NCI-H2081 (cell line): ENCODE data around the gene CRACR2B.

ENCODE experiments used
- DNase-seq, 2 experiments: peaks; one replicate each; lab custom pipeline; 2025; lab: John Stamatoyannopoulos, UW

CRACR2B gene

DNA sequence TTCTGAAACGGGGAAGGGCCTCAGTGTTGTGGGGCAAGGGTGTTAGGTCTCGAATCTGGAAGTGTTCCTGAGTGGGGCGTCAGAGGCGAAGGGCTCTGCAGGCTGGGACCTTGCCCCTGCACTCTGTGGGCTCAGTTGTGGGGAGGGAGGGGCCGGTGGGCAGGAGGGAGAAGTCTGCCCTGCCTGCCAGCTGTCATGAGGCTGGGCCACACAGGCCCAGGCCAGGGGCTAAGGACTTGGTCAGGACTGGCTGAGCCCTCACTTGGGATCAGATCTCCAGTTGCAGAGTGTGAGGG lies at the start of gene CRACR2B:
Gene CRACR2B, plus strand, starts transcription at position 23 of the 296 bp plus-strand sequence. CDS start 689 bp downstream, outside the sequence.
- no peak for DNase-seq

DNA sequence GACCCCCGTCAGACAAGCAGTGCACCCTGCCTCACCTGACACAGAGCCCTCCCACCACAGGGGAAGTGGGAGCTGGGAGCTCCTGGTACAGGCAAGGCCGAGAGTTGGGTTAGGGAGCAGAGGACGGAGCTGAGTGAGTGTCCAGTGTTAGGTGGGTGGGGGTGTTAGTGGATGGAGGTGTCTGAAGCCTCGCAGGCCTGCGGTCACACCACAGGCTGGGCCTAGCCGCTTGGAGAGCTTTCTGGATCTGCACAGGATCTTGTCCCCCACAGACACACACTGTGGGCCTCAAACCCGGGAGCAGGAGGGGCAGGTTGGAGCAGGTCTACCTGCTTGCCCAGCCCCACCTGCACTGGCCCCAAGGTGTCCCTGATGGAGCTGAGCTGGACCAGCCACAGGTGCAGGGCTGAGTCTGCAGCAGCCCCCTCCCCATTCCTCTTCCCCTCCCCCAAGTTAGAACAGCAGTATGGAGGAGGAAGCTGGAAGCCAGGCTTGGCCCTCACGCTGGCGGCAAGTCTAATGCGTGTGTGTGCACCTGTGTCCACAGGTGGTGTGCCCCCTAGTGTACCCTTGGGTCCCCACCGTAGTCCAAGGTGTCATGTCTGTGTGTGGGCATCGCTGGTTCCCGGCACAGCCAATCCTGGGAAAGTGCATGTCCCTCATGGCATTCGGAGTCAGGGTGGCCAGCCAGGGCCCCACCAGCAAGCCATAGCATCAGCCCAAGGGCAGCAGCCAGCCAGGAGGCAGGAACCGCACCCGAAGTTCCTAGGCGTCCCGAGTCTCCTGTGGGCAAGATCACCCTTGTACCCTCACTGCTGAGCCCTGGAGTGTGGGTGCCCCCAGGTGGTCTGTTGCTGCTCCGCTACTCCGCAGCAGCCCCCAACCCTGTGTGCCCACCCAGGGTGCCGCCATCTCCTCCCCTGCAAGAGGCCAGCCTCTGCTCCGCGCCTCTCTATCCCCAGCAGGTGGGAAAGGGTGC lies 48.5 kb upstream of the CRACR2B start:
- no peak for DNase-seq

DNA sequence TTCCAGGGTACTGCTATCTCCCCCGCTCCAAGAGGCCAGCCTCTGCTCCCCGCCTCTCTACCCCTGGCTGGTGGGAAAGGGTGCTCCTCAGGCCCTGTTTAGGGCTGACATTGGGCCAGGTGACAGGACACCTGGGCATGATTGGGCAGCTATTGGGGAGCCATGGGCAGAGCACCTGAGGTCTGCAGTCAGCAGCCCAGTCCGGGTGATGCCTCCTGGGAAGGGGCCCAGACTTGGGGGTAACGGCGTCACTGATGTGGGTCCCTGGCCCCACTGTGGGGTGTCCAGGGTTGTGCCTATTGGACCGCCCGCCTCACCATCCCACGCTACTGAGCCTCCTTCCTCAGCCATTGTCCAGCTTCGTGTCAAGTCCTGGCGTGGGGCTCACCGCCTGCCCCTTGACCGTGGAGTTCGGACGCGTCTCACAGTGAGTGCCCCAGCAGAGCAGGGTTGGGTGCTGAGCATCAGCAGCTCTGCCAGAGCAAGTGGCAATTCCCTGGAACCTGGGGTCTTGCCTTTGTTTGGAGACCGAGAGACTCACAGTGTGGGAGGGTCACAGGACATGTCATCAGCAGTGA lies 47.7 kb upstream of the CRACR2B start:
- no peak for DNase-seq

DNA sequence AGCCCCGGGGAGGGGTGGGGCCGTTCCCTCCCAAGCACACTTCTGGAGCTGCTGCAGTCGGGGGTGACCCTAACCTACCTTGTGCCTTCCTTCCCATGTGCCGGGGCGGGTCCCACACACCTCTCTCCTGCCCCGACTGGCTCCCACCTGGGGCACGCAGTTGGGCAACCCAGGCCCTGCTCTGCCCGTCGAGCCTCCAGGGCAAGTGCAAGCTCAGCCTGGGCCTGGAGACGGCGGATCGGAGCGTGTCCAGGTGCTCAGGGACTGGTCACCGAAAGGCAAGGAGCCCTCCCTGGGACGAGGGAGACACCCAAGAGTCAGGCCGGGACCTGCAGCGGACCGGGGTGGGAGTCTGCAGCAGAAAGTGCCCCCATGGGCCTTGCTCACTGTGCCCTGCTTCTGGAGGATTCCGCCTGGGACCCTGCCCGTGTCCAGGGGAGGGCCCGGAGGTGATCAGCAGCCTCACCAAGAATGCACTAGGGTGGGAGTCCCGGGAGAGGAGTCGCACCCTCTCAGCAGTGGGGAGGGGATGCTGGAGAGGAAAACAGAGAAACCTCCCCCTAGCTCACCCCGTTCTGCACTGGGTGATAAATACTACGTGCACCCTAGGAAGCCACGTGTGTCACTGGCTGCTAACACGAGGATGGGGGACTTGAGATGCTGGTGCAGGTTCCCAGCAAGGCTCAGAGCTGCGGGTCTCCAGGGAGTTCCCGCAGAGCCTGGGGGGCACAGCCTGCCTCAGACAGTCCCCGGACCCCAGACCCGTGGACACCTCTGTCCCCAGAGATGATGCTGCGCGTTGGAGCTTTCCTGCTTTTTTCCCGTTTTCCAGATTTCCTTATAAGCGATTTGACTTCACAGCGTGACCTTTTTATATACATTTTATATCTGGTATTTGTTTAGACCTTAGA lies 45.2 kb upstream of the CRACR2B start:
- DNase-seq = no peak

DNA sequence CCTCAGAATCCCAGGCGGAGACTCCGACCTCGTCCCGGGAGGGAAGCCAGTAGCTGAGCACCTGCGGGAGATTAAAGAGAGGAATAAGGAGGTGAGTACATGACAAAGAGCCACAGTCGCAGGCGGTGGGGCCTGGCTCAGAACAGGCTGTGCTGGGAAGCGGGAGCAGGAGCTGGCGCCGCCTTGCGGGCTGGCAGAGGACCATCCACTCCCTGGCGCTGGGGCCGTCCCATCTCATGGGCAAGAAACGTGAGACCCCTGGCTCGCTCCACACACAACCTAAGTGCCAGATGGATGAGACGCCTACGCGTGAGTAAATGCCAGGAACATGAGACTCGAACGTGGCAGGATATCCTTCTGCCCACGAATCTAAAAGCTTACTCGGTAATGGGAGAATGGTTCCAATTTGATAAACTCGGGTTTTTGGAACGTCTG lies 44.1 kb upstream of the CRACR2B start:
- DNase-seq = peak; percentile 71 to 78

DNA sequence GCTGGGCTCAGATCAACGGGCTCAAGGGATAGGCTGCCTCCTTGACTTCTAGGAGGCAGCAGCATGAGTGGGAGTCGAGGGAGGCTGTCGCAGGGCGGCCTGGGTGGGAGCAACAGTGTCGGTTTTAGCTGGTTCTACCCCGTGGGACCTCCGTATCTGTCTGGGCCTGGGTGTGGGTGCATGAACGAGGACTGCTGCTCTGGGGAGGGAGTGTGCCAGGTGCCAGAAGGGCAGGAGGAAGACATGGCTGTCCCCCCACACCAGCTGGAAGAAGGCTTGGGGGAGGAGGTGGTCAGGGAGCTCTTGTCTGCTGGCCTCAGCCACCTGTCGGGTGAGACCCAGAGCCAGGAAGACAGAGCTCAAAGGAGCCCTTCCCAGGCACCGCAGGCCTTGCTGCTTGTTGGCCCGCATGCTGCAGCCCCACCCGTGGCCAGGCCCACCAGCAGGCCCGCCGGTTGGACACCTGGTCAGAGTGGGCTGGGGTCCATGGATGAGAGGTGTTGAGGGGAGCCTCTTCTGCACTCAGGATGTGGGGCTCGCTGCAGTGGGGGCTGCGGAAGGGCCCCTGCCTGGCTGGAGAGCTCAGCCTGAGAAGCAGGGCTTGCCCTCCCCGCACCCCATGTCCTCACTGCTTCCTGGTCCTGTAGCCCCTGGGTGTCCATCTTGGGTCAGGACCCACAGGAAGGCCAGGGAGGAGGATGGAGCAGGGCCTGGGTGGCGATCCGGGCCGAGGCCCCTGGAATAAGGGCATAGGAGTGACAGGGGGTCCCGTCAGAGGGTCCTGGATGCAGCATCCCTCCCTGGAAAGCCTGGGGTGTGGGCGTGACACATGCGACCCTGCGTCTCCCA lies 41.3 kb upstream of the CRACR2B start:
- DNase-seq = no peak

DNA sequence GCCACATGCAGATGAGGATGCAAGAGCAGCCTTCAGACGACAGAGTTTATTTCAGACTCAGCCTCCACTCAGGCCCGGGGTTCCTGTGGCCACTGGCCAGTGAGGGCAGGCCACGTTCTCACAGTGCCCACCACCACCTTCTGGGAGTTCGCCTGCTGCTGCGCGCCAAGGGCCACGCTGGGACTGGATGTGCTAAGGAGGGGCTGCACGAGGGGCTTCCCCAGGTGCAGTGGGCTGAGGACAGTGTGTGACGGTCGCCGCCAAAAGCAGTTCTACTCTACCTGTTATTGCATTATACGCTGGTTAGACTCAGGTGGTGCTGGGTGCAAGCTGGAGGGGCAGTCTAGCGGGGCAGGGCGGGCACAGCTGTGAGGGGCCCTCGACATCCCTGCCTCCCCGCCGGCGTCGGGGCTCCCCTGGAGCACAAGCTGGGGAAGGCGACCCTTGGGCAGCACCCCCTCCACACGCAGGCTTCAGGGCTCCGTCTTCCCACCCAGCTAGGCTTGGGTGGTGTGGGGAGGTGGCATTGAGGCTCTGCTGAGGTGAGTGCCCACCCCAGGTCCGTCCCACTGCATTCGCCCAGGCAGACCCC lies 40.5 kb upstream of the CRACR2B start:
- no peak for DNase-seq

DNA sequence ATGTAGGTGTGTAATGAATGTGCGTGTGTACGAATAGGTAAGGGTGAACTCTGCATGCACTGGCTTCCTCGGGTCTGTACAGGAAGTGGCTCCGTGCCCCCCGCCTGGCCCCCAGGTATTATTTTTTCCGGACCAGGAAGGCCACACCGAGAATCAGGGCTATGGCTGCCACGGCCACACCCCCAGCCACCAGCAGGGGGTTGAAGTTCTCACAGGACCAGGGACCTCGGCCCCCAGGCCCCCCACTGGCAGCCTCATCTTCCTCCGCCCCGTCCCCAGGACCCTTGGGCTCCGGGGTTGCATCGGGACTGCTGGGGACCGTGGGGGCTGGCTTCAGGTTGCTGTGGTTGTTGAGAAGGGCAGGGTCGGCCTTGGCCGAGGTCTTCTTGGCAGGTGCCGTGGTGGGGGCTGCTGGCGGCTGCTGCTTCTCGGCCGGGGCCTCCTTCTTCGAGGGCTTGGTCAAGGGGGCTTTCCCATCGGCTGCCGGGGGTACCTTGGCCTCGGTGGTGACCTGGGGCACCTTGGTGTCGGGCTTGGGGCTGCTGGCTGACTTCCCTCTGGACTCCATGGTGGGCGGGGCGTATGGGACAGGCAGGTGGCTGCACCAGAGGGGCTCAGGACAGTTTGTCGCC lies 39.6 kb upstream of the CRACR2B start:
- DNase-seq = no peak

DNA sequence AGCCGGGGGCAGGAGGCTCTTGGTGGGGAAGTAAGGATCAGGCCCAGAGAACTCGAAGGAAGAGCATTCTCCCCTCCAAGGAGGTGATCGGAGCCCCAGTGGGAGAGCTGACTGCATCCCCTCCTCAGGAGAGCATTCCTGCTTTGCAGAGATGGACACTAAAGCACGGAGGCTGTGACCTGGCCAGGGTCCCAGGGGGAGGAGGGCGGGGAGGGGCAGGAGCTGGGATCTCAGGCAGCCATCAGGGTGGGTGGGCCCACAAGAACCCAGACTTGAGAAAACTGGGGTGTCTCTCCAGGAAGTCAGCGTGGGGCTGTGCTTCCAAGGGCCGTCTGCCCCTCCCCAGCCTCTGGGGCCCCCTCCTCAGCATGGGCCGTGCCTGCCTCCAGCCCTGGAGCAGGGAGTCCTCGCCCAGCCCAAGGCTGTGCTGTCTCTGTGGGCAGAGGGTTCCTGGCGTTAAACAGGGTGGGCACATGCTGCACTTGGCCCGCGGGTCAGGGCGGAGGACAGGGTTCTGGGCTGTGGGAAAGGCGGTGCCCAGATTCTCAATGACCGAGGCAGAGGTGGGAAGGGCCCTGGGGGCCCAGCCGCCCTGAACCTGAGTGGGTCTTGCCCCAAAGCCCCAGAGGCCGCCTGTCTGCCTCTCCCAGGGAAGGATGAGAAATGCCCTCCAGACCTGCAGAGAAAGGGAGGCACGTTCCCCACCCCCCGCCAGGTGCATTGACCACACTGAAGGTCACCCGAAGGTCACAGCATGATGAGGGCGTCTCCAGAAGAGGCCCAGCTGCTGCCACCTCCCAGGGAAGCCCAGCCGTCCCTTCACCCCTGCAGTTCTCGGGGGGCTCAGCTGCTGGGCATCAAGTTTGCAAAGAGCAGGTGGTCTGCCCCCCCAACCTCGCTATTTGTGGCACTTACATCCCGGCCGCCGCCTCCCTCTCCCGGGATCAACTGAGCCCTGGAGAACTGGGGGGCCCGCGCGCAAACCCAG lies 38.5 kb upstream of the CRACR2B start:
- DNase-seq = no peak

DNA sequence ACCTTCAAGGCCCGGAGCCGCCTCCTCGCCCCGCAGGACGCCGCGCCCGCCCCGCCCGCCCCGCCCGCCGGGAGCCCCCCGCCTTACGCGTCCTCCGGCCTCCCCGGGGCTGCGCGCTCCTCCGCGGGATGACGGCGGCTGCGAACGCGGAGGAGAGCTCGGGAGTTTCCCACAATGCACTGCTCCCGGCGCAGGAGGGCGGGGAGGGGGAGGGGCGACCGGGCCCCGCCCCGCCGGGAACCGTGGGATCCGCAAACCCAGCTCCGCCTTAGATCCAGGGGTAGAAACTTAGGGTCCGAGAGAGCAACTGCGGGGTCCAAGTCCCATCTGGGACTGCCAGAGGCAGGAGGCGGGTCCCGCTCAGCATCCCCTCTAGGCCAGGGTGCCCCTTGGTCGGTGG lies 37.8 kb upstream of the CRACR2B start, which contains the start of gene CEND1:
Gene CEND1, minus strand, starts transcription at position 148 of the 400 bp plus-strand sequence. CDS start 1,514 bp downstream, outside the sequence.
- DNase-seq = peak in 1 of 2 experiments; percentile 14

DNA sequence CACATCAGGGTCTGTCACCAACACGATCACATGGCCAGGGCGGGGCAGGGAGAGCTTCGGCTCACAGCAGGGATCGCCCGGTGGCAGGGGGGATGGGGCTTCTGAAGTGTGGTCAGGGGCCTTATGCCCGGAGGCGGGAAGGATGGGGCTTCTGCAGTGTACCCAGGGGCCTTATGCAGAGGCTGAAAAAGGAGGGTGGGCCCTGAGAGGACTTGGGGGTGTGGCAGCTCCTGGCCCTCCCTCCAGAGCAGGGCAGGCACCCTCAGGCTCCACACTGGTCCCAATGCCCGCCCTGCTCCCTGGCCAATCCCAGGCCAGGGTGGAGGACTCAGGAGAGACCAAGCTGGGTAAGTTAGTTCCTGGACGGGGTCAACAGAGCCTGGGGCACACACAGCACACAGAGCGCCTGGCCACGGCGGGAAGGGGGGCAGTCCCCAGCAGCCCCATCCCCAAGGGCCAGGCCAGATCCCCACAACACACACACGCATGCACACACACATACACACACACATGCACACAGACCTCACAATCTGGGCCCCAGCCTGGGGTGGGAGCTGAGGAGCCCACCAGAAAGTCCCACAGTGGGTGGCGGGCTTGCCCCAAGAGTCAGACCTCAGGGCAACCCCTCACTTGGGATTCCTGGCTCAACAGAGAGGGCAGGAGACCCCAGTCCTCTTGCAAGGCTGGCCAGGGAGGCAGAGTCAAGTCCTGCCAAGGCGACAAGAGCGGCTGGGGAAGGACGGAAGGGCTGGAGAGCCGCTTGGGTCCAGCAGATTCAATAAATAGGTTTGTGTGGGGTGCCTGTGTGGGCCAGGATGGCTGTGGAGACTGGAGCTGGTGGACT lies 36.8 kb upstream of the CRACR2B start:
- no peak for DNase-seq

DNA sequence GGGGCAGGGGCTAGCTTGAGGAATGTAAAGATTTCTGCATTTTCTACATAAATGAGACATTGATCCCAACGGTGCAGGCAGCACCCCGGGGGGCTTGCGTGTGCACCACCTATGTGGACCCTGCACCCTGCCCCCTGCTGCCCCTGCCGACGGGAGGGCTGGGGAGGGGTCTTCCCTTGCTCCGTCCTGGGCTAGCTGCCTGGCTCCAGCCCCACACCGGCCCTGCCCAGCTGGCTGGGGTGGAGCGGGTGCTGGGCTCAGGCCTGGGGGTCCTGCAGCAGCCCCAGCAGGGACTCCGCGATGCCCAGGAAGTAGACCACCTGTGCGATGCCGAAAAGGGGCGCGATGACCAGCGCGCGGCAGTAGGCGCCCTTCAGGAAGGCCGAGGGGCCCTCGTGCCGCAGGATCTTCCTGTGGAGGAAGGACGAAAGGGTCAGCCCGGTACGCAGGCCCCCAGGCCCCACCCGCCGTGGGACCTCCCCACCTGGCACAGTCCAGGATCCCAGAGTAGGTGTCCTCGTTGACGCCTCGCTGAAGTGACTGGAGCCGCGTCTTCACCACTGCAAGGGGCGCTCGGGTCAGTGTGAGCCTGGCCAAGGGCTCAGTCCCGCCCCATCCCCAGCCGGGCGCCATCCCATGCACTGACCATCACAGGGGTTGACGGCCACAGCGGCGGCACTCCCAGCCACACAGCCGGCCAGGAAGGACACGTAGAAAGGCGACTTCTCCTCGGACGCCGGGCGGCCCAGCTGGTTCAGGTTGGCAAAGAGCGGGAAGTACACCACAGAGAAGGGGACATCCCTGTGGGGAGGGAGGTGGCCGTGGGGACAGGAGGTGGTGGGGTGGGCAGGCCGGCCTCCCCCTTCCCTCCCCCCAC lies 35.8 kb upstream of the CRACR2B start:
- DNase-seq = no peak

DNA sequence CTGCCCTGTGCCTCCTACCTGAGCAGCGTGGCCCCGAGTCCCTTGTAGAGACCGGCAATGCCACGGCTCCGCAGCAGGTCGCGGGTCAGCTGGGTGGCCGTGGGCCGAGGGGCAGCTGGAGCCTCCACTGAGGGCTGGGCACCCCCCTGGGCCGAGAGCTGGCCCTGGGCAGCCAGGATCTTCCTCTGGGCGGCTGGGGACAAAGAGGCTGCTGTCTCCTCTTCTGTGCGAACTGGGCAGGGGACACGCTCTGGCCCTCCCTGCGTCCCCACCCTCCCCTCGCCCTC lies 35.2 kb upstream of the CRACR2B start:
- no peak for DNase-seq

DNA sequence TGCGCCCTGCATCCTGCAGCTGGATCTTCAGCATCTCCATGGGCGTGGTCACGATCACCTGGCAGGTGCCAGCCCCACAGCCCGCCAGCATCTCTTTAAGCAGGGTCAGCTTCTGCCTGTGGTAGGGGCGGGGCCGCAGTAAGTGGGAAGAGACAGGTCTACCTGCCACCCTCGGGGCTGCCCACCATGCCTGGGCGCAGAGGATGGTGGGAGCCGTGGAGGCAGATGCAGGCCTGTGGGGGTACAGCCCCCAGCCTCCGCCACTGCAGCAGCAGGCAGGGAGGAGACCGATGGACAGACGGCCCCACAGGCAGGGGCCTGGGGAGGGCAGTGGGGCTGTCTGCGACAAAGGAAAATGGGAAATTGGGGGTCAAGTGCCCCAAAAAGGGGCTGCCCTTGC lies 34.8 kb upstream of the CRACR2B start:
- no peak for DNase-seq

DNA sequence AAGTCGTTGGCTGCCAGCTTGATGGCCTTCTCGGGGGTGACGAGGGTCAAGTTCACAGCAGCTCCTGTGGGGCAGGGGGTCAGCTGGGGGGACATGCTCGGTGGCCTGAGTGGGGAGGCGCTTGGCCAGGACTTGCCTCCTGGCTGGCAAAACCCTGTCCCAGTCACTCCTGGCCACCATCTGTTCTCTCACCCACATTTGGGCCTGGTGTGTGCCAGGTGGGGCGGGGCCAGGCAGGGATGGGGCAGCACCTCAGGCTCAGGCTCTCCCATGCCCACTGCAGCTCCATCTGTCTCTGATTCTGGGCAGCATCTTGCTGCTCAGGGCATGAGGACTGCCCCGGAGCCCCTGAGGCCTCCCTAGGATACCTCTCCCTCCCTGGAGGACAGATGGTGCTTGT lies 34.2 kb upstream of the CRACR2B start:
- DNase-seq = no peak

DNA sequence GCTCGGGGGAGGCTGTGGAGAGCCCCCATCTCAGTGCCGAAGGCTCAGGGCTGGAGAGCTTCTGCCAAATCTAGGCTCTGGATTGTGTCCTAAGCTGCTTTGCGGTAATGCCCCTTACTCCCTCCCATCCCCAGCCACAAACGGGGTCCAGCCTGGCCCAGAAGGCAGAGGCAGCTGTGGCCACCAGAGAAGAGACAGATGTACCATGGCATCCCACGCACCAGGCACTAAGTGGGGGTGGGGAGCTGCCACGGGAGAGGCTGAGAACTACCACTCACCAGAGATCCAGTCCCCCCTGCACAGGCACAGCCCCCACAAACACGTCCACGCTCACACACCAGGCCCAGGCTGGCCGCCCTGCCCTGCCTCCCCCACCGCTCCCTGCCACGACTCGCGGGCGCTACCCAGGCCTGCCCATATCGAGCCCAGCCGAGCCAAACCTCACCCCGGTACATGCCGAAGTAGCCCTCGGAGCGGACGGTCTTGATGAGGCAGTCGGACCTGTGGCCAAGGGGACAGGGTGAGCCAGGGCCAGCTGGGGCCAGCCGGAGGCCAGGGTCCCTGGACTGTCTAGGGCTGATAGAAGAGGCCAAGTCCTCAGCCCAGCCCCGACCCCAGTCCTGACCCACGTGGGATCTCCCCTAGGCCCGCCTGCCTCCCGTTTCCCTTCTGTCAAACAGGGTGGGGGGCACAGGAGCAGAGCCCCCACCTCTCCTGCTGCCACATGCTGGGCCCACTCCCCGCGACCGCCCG lies 33.5 kb upstream of the CRACR2B start:
- no peak for DNase-seq
